Hepatocyte (in vitro differentiated cells): ENCODE results near the gene DNM3. TPM values are rescaled to one million over a fixed set of nuclear protein-coding genes. Genes with fewer than 3 reads are reported as not detected.
A peak's percentile ranks its signal among the peaks of the same experiment; 100 is the strongest.

Source experiments
- DNase-seq: peaks from one replicate; pipeline ENCODE4 v3.0.0-alpha.2; 2016; ENCODE audit warnings: low spot score
- H2AFZ ChIP-seq: fragments of 200-600 bp; sonication (generic); 2 replicates; pipeline ENCODE4 v1.6.0; 2016; ENCODE audit warnings: antibody characterized with exemption, mild to moderate bottlenecking
- H3K27ac ChIP-seq: fragments of 200-600 bp; sonication (generic); 2 replicates; pipeline ENCODE4 v1.5.1; 2016; ENCODE audit warnings: mild to moderate bottlenecking
- H3K27me3 ChIP-seq: fragments of 200-600 bp; sonication (generic); 2 replicates; pipeline ENCODE4 v1.6.1; 2016
- H3K36me3 ChIP-seq: fragments of 200-600 bp; sonication (generic); replicated peaks from 2 replicates; pipeline ENCODE4 v1.5.1; 2016; ENCODE audit warnings: low read depth; ENCODE audit not compliant: insufficient read depth
- H3K4me1 ChIP-seq: fragments of 200-600 bp; sonication (generic); 2 replicates; pipeline ENCODE4 v1.5.1; 2016; ENCODE audit warnings: mild to moderate bottlenecking, moderate library complexity; ENCODE audit not compliant: insufficient read depth
- H3K4me2 ChIP-seq: fragments of 200-600 bp; sonication (generic); 2 replicates; pipeline ENCODE4 v1.6.0; 2016
- H3K4me3 ChIP-seq: fragments of 200-600 bp; sonication (generic); 2 replicates; pipeline ENCODE4 v1.5.1; 2016; ENCODE audit warnings: mild to moderate bottlenecking
- H3K79me2 ChIP-seq: fragments of 200-600 bp; sonication (generic); 2 replicates; pipeline ENCODE4 v1.6.0; 2017; ENCODE audit warnings: mild to moderate bottlenecking
- H3K9me2 ChIP-seq: fragments of 200-600 bp; sonication (generic); replicated peaks from 2 replicates; pipeline ENCODE4 v1.6.0; 2017; ENCODE audit warnings: mild to moderate bottlenecking; ENCODE audit not compliant: insufficient read depth
- H3K9me3 ChIP-seq: fragments of 200-600 bp; sonication (generic); 2 replicates; pipeline ENCODE4 v1.5.1; 2016; ENCODE audit warnings: low read depth, mild to moderate bottlenecking
- H4K20me1 ChIP-seq: fragments of 200-600 bp; sonication (generic); 2 replicates; pipeline ENCODE4 v1.6.0; 2016; ENCODE audit warnings: mild to moderate bottlenecking; ENCODE audit not compliant: insufficient read depth, poor library complexity, severe bottlenecking
- CTCF ChIP-seq: fragments of 200-600 bp; sonication (generic); IDR thresholded peaks from 2 replicates; pipeline ENCODE4 v1.5.1; 2016; ENCODE audit warnings: antibody characterized with exemption, mild to moderate bottlenecking; ENCODE audit not compliant: poor library complexity
- EZH2 ChIP-seq: fragments of 200-600 bp; sonication (generic); IDR thresholded peaks from 2 replicates; pipeline ENCODE4 v1.6.1; 2016; ENCODE audit warnings: antibody characterized with exemption, mild to moderate bottlenecking, borderline replicate concordance
- EZH2phosphoT487 ChIP-seq: fragments of 200-600 bp; sonication (generic); IDR thresholded peaks from one replicate; pipeline ENCODE4 v1.6.1; 2018; ENCODE audit warnings: antibody characterized with exemption, mild to moderate bottlenecking, low read depth, moderate library complexity; ENCODE audit not compliant: unreplicated experiment, severe bottlenecking
- WGBS: methylation state at CpG from one replicate; pipeline ENCODE4 v1.1.6; 2016; ENCODE audit warnings: low lambda C conversion rate; ENCODE audit errors: missing lambda C conversion rate; 5-methylcytosine and 5-hydroxymethylcytosine counted together
- polyA plus RNA-seq: library from polyadenylated mRNA; unstranded; fragments of >200 nt; fragmentation: Nextera tagmentation; extraction: Ambion mirVana; gene quantifications from 2 replicates; pipeline ENCODE4 v1.2.1, GENCODE V29; 2016
- total RNA-seq: library from RNA; depleted of rRNA; stranded (reverse); fragments of >200 nt; gene quantifications from 2 replicates; pipeline ENCODE4 v1.2.3, GENCODE V29; 2014

DNM3 gene
- total and polyA plus RNA-seq, 2 experiments from 2014 or later = 1.5 TPM; not detected in 1

- Histone ChIP-seq H3K36me3 (no peaks in the 10 kb centered on the region), H4K20me1 (no peaks in the 10 kb centered on the region), H3K9me3 (no peaks in the 10 kb centered on the region), H3K27ac (peak overlapping the region; percentile 14), H2AFZ (no peak overlapping the region), H3K4me1 (peaks cover 20% of the 10 kb centered on the region), H3K79me2 (no peaks in the 10 kb centered on the region), H3K4me3 (no peak overlapping the region), H3K27me3 (no peaks in the 10 kb centered on the region), H3K9me2 (no peaks in the 10 kb centered on the region), H3K4me2 (no peak overlapping the region)
- DNase-seq = no peak
- 92% methylated on average over 1 of the region's 1 CpG for WGBS
- TF ChIP-seq EZH2 (no peak), CTCF (no peak), EZH2phosphoT487 (no peak)
These were observed 483.5 kb downstream of the DNM3 start for GRCh38 chr1:172324761-172325160.

- H3K36me3 ChIP-seq = no peaks in the 10 kb centered on the region
- no peaks in the 10 kb centered on the region for H3K9me3 ChIP-seq
- H3K4me3 ChIP-seq = no peak overlapping the region
- peaks cover 20% of the 10 kb centered on the region for H3K4me1 ChIP-seq
- no peak overlapping the region for H2AFZ ChIP-seq
- no peaks in the 10 kb centered on the region for H4K20me1 ChIP-seq
- H3K27ac ChIP-seq = peak overlapping the region; percentile 14
- 31% methylated on average over 2 of the region's 2 CpGs for WGBS
- H3K9me2 ChIP-seq = no peaks in the 10 kb centered on the region
- H3K27me3 ChIP-seq = no peaks in the 10 kb centered on the region
- DNase-seq = peak; percentile 50
- no peaks in the 10 kb centered on the region for H3K79me2 ChIP-seq
- no peak overlapping the region for H3K4me2 ChIP-seq
- TF ChIP-seq CTCF (no peak), EZH2phosphoT487 (no peak), EZH2 (no peak)
These were observed 484.2 kb downstream of the DNM3 start for GRCh38 chr1:172325531-172325930.

- no peak for DNase-seq
- TF ChIP-seq EZH2phosphoT487 (no peak), CTCF (no peak), EZH2 (no peak)
- WGBS = 96% methylated on average over 2 of the region's 2 CpGs
- H3K9me3 ChIP-seq = no peaks in the 10 kb centered on the region
- H3K4me2 ChIP-seq = no peak overlapping the region
- H3K27me3 ChIP-seq = no peaks in the 10 kb centered on the region
- peaks cover 20% of the 10 kb centered on the region for H3K4me1 ChIP-seq
- no peaks in the 10 kb centered on the region for H3K79me2 ChIP-seq
- no peak overlapping the region for H2AFZ ChIP-seq
- no peaks in the 10 kb centered on the region for H3K9me2 ChIP-seq
- H3K36me3 ChIP-seq = no peaks in the 10 kb centered on the region
- H3K27ac ChIP-seq = peak overlapping the region; percentile 14
- H3K4me3 ChIP-seq = no peak overlapping the region
- H4K20me1 ChIP-seq = no peaks in the 10 kb centered on the region
These were observed 484.8 kb downstream of the DNM3 start for GRCh38 chr1:172326136-172326535.

- no peak overlapping the region for H2AFZ ChIP-seq
- H3K27me3 ChIP-seq = no peaks in the 10 kb centered on the region
- no peak overlapping the region for H3K27ac ChIP-seq
- 92% methylated on average over 4 of the region's 4 CpGs for WGBS
- H4K20me1 ChIP-seq = no peaks in the 10 kb centered on the region
- H3K9me2 ChIP-seq = no peaks in the 10 kb centered on the region
- TF ChIP-seq EZH2phosphoT487 = no peak
- no peak for TF ChIP-seq CTCF
- no peak for TF ChIP-seq EZH2
- no peaks in the 10 kb centered on the region for H3K79me2 ChIP-seq
- peaks cover 2% of the 10 kb centered on the region for H3K4me1 ChIP-seq
- H3K4me2 ChIP-seq = no peak overlapping the region
- no peak for DNase-seq
- no peaks in the 10 kb centered on the region for H3K9me3 ChIP-seq
- no peaks in the 10 kb centered on the region for H3K36me3 ChIP-seq
- no peak overlapping the region for H3K4me3 ChIP-seq
These were observed 487.0 kb downstream of the DNM3 start for GRCh38 chr1:172328266-172328665.
